NOMO-1 (cell line): Measurements from ENCODE around the gene CROCC2.

Experiments used
- DNase-seq, 2 experiments: peaks; one replicate each; lab custom pipeline; 2025; ENCODE audit not compliant: unreplicated experiment in 2 of 2; lab: John Stamatoyannopoulos, UW

The CROCC2 gene

DNA sequence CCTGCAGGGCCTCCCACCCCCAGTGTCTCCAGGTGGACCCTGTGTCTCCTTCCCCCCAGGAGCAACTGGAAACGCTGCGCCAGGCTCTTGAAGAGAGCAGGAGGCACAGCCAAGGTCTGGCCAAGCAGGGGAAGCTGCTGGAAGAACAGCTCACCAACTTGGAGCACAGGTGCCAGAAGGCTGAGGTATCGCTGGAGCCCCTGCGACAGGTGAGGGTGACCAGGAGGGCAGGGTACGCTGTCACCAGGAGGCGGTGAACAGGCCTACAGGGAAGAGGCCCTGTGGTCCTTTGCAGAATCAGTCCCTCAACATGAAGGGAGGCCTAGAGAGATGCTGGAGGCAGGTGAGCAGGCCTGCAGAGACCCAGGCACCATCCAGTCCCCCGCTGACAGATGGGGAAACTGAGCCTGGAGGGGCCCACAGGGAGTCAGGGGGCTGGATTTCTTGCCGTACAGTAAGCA, 76.7 kb downstream of the CROCC2 start:
- no peak for DNase-seq

DNA sequence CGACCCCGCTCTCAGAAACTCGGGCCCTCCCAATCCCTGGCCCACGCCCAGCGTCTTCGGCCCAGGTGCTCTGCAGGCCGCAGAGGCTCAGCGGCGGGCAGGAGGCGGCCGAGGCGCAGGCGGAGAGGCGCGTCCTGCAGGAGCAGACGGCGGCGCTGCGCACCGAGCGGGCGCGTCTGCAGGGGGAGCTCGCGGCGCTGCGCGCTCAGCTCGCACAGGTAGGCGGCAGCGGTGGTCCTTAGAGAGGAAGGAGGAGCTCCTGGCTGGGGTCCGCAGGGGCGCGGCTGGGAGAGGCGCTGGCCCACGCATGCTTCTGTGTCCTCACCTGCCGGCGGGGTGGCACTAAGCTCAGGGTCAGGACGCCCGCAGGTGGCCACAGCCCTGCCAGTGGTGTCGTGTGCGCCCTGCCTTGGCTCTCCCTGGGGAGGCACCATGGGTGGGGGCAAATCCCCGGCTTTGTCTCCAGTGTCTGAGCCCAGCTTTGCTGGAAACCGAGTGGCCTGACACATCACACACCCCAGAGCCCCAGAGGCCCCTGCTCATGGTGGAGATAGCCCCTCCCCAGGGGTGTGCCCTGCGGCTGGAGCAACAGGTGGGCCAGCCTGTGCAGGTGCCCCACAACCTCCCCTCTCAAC, 77.3 kb downstream of the CROCC2 start:
- peak; percentile 35 to 46 for DNase-seq

DNA sequence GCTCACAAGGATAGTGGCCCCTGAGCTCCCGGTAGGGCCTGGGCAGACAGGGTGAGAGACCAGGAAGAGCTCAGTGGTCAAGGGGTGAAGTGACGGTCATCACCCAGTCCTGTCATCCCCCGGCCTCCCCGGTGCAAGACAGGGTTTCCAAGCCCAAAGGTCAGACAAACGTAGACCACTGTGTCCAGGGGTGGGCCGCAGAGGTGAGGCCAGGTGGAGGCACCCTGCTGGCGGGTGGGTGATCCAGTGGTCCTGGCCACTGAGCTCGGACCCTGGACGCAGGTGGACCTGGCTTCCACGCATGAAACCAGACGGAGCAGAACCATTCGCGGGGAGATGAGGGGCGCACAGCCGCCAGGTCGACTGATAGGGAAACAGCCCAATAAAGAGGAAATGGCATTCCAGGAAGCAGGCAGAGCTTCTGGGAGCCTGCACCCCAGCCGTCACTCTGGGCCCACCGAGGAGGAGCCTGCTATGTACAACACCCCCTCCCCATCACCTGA, 77.9 kb downstream of the CROCC2 start:
- no peak for DNase-seq

DNA sequence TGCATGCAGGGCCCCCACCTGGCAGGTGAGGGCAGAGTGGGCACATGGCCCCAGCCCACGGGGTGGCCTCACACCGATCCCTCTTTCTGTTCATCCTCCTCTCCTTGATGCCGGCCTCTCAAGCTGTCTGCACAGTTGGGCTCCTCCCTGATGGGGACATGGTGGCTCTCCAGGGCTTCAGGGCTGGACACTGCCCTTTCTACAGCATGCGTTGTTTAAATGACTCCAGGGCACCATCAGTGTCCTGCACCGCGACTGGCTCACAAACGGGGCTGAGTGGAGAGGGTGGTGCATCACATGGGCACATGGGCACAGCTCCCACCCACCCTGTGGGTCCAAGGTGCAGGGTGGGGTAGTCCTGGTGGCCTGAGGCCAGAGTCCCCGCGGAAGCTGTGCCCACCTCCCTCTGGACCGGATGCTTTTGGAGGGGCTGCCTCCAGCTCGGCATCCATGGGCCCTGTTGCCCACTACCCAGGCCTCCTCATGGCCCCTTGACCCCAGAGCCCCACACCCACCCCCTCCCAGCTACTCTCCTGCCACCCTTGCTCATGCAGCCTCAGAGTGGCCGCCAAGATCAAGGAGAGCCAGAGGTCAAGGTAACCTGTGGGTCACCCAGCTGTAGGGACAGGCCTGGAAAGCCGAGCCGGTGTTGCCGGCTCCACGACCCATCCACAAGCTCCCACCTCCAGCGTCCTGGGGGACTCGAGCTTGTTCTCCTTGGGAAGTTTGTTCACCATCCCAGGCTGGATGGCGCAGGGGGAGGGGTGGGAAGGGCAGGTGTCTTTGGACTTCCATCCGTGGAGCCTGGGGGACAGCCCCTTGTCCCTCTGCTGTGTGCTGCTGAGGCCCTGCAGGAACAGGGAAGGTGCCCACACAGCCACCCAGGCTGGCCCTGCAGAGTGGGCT, 80.0 kb downstream of the CROCC2 start:
- no peak for DNase-seq

DNA sequence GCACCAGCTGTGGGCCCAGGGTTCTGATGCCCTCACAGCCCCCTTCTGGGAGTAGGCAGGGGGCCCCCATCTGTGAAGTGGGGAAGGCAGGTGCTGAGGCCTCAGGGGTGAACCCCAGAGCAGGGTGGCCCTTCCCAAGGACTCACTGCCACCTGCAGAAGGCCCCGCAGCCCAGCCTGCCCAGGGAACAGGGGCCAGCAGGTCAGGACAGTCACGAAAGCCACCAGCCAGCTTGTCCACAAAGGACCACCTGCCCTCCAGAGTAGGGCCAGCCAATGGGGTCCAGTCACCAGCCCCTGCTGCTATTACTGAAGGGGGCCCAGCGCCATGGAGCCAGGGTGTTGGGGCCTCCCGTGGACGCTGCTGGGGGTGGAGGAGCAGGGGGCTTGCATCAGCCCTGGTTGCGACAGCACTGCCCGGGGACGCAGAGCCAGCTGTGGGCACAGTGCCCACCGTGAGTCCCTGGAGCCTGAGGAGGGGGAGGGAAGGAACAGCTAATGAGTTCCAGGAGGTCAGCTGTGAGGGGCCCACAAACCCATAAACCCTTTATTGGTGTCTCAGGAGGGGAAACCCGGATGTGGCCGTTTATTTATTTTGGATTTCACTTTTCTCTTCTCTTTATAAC, 80.8 kb downstream of the CROCC2 start:
- peak; percentile 76 to 79 for DNase-seq

DNA sequence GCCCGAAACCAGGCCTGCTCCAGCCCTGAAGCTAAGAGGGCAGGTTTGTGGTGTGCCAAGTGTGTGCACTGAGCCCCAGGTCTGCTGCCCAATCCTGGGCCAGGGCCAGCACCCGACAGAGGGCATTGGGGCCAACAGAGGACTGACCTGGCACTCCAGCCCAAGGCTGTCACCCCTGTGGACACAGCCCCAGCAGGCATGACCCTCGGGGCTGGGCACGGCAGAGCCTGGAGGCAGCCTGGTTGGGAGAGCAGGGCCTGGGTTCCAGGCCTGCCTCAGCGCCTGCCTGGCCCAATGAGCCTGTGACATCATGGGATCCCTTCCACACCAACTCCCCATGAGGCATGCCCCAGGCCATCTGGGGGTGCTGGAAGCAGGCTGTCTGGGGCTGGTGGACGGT, 81.5 kb downstream of the CROCC2 start:
- DNase-seq = no peak

- DNase-seq = no peak
These were observed 82.0 kb downstream of the CROCC2 start for GRCh38 chr2:240988146-240988545.

DNA sequence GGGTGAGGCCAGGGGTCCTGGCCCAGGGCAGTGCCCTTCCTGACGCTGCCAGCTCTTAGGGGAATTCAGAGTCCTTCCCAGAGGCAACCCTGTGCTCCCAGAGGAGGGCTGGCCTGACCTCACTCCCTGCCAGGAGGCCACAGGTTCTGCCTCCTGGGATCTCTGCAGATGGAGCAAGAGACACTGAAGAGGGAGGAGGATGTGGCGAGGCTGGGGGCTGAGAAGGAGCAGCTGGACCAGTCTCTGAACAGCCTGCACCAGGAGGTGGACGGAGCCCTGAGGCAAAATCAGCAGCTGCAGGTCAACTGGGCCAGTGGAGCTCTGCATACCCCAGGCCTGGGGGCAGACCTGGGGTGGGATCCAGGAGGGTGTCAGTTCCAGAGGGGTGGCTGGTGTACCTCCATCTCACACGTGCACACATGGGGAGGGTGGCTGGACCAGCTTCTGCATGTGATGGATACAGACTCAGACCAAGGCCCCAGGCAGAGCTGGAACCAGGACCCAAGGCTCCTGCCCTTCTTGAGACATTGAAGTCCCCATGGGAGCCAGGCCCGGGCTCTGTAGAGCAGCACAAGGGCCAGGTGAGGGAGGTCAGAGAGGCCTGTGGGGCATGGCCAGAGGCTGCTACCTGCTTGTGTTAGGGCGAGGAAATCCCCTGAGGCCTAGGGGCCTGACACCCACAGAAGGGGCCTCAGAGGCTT, 82.6 kb downstream of the CROCC2 start:
- DNase-seq = no peak

DNA sequence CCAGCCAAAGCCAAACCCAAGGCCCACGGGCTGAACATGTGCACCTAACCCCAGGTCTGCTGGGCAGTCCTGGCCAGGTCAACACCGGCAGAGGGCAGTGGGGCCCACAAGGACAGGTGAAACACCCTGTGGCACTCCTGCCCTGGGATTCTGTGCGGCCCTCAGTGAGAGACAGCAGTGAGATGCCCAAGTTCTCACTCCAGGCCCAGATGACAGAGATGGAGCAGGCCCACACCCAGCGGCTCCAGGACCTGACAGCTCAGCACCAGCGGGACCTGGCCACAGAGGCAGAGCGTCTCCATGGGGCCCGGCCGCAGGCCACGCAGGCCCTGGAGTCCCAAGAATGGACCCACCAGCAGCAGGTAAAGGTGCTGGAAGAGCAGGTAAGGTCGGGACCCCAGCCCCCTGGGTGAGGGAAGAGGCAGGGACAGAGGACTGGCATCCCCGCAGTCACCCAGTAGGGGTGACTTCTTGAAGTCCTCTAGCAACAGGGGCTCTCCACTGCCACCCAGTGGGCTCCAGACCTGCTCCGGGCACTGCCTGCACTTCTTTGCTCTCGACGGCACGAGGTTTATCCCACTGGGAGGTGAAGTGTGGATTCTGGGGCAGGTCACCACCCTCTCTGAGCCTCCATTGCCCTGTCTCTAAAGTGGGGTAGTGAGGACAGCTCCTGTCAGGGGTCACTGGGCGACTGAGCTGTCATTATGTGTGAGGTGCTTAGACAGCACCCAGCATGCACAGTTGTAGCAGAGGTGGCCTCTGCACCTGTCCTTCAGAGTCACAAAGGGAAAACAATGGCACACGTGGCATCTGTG, 83.5 kb downstream of the CROCC2 start:
- DNase-seq = peak in 1 of 2 experiments; percentile 11

GRCh38 chr2:240990266-240990529, 84.1 kb downstream of the CROCC2 start:
- DNase-seq = no peak

DNA sequence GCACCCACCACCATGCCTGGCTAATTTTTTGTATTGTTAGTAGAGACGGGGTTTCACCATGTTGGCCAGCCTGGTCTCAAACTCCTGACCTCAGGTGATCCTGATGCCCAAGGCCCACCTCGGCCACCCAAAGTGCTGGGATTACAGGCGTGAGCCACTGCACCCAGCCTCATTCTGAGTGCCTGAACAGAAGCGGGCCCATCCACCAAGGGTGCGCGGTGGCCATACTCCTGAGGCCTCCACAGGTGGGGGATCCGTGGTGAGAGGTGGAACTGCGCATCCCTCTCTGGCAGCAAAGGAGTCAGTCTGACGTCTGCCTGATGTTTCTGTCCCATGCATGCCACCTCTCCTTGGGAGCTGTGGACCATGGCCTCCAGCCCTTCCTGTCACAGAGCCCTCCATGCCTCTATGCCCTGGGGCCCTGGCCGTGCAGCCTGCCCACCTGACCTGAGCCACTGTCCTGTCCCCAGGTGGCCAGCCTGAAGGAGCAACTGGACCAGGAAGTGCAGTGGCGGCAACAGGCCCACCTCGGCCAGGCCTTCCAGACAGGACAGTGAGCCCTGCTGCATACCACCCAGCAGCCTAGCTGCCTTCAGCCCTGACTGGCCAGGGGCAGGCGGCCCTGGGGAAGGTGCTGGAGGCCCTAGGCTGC, 84.7 kb downstream of the CROCC2 start:
- DNase-seq = no peak

GRCh38 chr2:240991378-240992263, 85.5 kb downstream of the CROCC2 start:
- peak; percentile 71 to 85 for DNase-seq

DNA sequence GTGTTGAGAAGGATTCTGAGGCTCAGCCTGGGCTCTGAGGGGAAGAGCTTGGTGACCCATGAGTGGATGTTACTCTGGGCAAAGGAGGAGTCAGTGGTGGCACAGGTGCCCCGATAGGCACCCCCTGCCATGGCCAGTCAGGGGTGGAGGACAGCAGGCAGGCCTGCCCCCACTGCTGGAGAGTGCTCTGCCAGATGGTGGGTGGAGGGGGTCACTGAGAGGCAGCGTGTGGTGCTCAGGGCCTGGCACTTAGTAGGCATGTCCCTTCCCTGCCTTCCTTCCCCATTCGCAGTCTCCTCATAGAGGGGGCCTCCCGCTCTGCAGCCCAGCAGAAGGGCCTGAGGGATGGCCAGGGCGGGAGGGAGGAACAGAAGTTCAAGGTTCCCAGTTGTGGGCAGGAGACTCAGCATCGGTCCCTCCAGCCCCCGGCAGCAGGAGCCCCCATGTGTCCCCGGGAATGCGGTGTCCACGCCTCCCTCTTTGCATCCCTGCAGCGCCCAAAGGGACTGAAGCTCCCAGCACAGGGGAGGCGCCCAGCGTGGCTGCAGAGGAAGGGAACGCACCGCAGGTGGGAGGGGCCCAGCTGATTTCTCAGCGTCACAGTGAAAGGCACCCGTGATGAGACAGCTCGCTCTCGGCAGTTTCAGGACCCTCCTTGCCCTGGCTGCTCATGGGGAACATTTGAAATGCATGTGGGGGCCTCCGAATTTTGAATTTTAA, 86.6 kb downstream of the CROCC2 start:
- no peak for DNase-seq

GRCh38 chr2:240993446-240994170, 87.5 kb downstream of the CROCC2 start:
- no peak for DNase-seq

GRCh38 chr2:240994171-240994896, 88.2 kb downstream of the CROCC2 start:
- no peak for DNase-seq

GRCh38 chr2:240995041-240996021, 89.2 kb downstream of the CROCC2 start:
- DNase-seq = no peak
